ENCODE data around the gene LENG9. TPM values are rescaled to one million over a fixed set of nuclear protein-coding genes. Genes with fewer than 3 reads are reported as not detected.
"Not testable (repeated sequence)": the region's sequence is repeated elsewhere in the genome, so short reads cannot be mapped to it uniquely, and the experiment has no call there.

Gene LENG9
- total RNA-seq, 4 donors from 2014 or later = 1.5 to 4.9 (median 3.4) TPM

- no peak for TF ChIP-seq CTCF (IDR thresholded peaks at IDR 0.05 in 4 of 5, conservative IDR thresholded peaks at IDR 0.05 in 1 of 5)
- TF ChIP-seq POLR2A (IDR thresholded peaks at IDR 0.05) = no peak
- intact Hi-C loops (cut with DNase I; ENCODE audit: low total_unique reads) = no loop called here
These were observed 39.0 kb upstream of the LENG9 start, which contains the start of gene LAIR2 for GRCh38 chr19:54502518-54503048. TSS of gene LAIR2 (plus strand) at chr19:54502831. CDS start at chr19:54502919, 88 bp downstream.

DNA sequence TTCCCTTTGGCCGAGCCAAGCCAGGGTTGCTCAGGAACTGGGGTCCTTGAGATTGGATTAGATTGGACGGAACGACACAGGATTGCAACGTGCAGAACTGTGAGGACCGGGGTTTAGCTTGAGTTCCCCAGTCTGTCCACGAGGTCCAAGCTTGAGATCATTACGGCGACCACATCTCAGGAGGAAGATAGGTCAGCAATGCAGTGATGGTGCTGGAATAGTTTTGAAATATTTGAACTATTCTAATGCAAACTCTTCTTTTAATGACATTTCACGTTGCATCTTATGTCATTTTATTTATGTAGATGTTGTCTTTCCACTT lies 34.8 kb upstream of the LENG9 start:
- H3K4me3 ChIP-seq; H3K9me3 ChIP-seq; H3K27me3 ChIP-seq; DNase-seq; in situ Hi-C loops (cut with MboI; ENCODE audit: low sequenced_read_pairs in 4 of 4); H3K36me3 ChIP-seq; ATAC-seq; H3K4me1 ChIP-seq; H3K27ac ChIP-seq; intact Hi-C loops (cut with DNase I; ENCODE audit: low total_unique reads): not testable (repeated sequence)

More at GRCh38 chr19:54502518-54503048, 39.0 kb upstream of the LENG9 start, which contains the start of gene LAIR2:
- Histone ChIP-seq H3K4me1 (no peaks in the 10 kb centered on the region), H3K9me3 (no peaks in the 10 kb centered on the region), H3K4me3 (no peak within 1 kb of the TSS), H3K27ac (no peak within 1 kb of the TSS), H3K36me3 (no peaks in the 10 kb centered on the region), H3K27me3 (no peaks in the 10 kb centered on the region)
- DNase-seq (no peak), ATAC-seq (no peak)
- in situ Hi-C loops (cut with MboI; ENCODE audit: low sequenced_read_pairs in 4 of 4) = no loop called here

GRCh38 chr19:54497747-54498450 lies 34.3 kb upstream of the LENG9 start:
- H3K27me3 ChIP-seq; intact Hi-C loops (cut with DNase I; ENCODE audit: low total_unique reads); ATAC-seq; H3K27ac ChIP-seq; H3K36me3 ChIP-seq; H3K9me3 ChIP-seq; H3K4me3 ChIP-seq; in situ Hi-C loops (cut with MboI; ENCODE audit: low sequenced_read_pairs in 4 of 4); H3K4me1 ChIP-seq; DNase-seq: not testable (repeated sequence)

- H3K27ac ChIP-seq; H3K27me3 ChIP-seq; H3K4me1 ChIP-seq; ATAC-seq; H3K9me3 ChIP-seq; DNase-seq; intact Hi-C loops (cut with DNase I; ENCODE audit: low total_unique reads); H3K36me3 ChIP-seq; H3K4me3 ChIP-seq; in situ Hi-C loops (cut with MboI; ENCODE audit: low sequenced_read_pairs in 4 of 4): not testable (repeated sequence)
These were observed 31.7 kb upstream of the LENG9 start for GRCh38 chr19:54495284-54495683.

- in situ Hi-C loops (cut with MboI; ENCODE audit: low sequenced_read_pairs in 4 of 4) = no loop called here
- intact Hi-C loops (cut with DNase I; ENCODE audit: low total_unique reads) = no loop called here
- Histone ChIP-seq H3K27me3 (peaks cover 0 to 3% (median 0%) of the 10 kb centered on the region in 3 donors), H3K4me3 (no peak overlapping the region), H3K27ac (no peak overlapping the region), H3K4me1 (no peaks in the 10 kb centered on the region), H3K9me3 (no peaks in the 10 kb centered on the region), H3K36me3 (no peaks in the 10 kb centered on the region)
- TF ChIP-seq CTCF (IDR thresholded peaks at IDR 0.05 in 4 of 5, conservative IDR thresholded peaks at IDR 0.05 in 1 of 5) (no peak), POLR2A (IDR thresholded peaks at IDR 0.05) (no peak)
- ATAC-seq (no peak), DNase-seq (no peak)
These were observed 30.5 kb upstream of the LENG9 start for GRCh38 chr19:54493967-54494585.

DNA sequence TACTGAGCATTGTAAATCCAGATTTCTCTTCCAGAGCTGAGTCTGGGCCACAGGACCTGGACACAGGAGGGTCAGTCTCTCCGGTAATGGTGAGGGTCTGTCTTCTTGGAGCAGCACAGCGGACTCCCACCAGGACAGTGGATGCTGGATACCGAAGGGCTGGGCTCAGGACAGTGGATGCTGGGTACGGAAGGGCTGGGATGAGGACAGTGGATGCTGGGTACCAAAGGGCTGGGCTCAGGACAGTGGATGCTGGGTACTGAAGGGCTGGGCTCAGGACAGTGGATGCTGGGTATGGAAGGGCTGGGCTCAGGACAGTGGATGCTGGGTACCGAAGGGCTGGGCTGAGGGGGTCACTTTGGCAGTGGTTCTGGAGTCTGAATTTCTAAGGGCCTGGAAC lies 29.5 kb upstream of the LENG9 start:
- DNase-seq; H3K27ac ChIP-seq; ATAC-seq; H3K36me3 ChIP-seq; H3K4me3 ChIP-seq; in situ Hi-C loops (cut with MboI; ENCODE audit: low sequenced_read_pairs in 4 of 4); intact Hi-C loops (cut with DNase I; ENCODE audit: low total_unique reads); H3K27me3 ChIP-seq; H3K9me3 ChIP-seq; H3K4me1 ChIP-seq: not testable (repeated sequence)

Measured in gastrocnemius medialis (tissue), 4 donors.